ENCODE measurements around the gene URAD. TPM values are rescaled to one million over a fixed set of nuclear protein-coding genes. Genes with fewer than 3 reads are reported as not detected.

The URAD gene
- total RNA-seq, 2 donors from 2014 or later = 44.8 to 46.4 TPM

DNA sequence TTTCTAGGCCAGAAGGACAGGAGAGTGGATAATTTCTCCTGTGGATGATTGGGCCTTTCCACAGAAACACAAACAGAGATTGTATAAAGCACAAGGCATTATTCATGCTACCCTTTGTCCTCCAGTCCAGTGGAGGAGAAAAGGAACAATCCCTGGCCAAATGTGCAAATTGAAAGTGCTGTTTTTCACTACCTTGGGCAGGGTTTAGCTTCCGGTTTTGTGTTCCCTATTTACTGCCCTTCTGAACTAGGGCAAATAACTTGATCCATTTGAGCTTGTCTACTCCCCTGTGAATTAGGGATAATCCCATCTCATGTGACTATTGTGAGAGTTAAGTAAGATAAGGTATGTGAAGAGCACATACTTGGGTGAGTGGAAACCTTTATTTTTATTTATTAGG is 55.4 kb downstream of the URAD start:
- DNase-seq (no peak), ATAC-seq (no peak)
- intact Hi-C loops (cut with DNase I, micrococcal nuclease) = no loop called here

DNA sequence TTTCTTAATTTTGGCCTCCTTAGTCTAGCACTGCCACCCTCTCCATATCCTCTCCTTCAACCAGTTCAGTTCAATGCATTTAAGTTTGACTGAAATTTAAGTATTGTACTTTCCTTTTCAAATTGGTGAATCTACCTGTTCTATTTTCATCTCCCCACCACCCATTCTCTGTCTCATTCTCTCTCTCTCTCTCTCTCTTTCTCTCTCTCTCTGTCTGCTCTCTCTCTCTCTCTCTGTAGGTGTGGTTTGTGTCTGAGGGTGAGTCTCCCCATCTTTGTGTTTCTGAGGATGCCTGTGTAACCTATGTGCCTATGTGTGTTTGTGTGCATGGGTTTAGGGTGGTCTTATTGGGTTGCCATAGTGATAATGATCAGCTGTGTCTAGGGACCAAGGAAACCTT is 58.6 kb downstream of the URAD start:
- ATAC-seq (no peak), DNase-seq (no peak)
- intact Hi-C loops (cut with DNase I, micrococcal nuclease) = no loop called here

DNA sequence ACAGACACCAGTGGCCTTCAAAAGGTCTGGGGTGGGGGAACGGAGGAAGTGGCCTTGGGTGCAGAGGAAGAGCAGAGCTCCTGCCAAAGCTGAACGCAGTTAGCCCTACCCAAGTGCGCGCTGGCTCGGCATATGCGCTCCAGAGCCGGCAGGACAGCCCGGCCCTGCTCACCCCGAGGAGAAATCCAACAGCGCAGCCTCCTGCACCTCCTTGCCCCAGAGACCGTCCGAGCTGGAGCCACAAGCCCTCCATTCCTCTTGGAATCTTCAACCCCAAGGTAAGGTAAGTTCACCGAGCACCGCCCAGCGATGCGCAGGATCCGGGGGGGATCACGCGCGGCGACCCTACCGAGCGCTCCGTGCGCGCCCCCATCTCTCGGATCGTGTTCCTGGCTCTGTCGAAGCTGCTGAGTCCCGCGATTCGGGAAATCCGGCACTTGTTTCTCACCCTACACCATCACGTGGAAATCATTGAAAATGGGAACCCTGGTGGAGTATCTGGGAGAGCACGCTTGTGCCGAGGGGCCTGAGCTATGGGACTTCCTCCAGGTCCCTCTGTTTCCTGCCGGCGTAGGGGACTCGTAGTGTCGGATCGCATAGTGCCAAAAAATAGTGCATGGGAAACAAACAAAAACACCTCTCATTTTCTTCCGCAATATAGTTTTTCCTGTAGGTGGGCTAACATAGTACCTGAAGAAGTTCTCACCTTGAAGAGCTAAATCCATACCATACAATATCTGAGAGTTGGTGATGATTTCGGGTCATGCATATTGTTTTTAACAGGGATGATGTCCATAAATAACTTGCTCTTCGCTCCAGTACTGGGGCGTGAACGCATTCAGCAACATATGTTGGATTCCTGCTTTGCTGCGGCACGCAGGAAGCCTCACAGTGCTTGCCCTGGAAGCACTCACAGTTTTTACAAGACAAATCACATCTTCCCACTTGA is 59.4 kb downstream of the URAD start:
- no peak for ATAC-seq

DNA sequence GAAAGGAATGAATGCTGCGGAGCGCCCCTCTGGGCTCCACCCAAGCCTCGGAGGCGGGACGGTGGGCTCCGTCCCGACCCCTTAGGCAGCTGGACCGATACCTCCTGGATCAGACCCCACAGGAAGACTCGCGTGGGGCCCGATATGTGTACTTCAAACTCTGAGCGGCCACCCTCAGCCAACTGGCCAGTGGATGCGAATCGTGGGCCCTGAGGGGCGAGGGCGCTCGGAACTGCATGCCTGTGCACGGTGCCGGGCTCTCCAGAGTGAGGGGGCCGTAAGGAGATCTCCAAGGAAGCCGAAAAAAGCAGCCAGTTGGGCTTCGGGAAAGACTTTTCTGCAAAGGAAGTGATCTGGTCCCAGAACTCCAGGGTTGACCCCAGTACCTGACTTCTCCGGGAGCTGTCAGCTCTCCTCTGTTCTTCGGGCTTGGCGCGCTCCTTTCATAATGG is 60.1 kb downstream of the URAD start:
- ATAC-seq (no peak), DNase-seq (no peak)
- intact Hi-C loops (cut with DNase I, micrococcal nuclease) = no loop called here

More for the DNA sequence above, 59.4 kb downstream of the URAD start:
- intact Hi-C loops (cut with DNase I, micrococcal nuclease) = no loop called here
- DNase-seq = no peak

Other genes starting within 250 kb of the URAD start
- not detected for gene GSX1, start 196.2 kb downstream of the URAD start, total RNA-seq
- under 1 TPM; 0.67 to 0.76 TPM for gene PDX1, start 68.7 kb downstream of the URAD start, total RNA-seq
- 100 to 1,000 TPM; 266 to 293 TPM for gene CDX2, start 19.4 kb downstream of the URAD start, total RNA-seq
- gene FLT3, start 111.9 kb upstream of the URAD start, total RNA-seq = under 1 TPM; 0.15 to 0.47 TPM
- 10 to 100 TPM; 30.7 to 37.0 TPM for gene PAN3, start 149.9 kb upstream of the URAD start, total RNA-seq